NCI-H460 (cell line): ENCODE results near the gene CNRIP1. TPM values are rescaled to one million over a fixed set of nuclear protein-coding genes. Genes with fewer than 3 reads are reported as not detected.
"Not testable (repeated sequence)": the region's sequence is repeated elsewhere in the genome, so short reads cannot be mapped to it uniquely, and the experiment has no call there.

Source experiments
- DNase-seq: peaks from one replicate; pipeline ENCODE4 v3.0.0-alpha.2; 2016; ENCODE audit warnings: low read depth; ENCODE audit errors: extremely low read depth
- total RNA-seq: library from RNA; depleted of rRNA; stranded (reverse); fragments of >200 nt; shearing (Covaris generic); gene quantifications from 2 replicates; pipeline ENCODE4 v1.2.3, GENCODE V29; 2014

The CNRIP1 gene
- total RNA-seq, 1 experiment from 2014 or later = 7.3 TPM

DNA sequence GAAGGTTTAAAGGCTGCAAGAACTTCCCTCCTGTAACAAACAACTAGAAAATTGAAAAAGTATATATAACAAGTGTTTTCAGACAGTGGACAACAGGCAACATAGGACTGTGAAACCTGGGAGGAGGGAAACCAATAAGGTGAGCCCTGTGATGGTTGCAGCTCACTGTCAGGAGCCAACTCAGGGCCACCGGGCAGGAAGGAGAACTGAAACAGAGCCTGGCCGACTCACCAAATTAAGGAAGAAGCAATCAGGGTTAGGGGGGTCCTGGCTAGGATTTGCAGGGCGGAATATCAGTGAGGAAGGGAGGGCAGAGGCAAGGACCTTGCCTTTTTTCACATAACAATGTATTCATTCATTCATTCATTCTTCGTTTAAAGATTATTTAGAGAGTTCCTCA lies 21.8 kb upstream of the CNRIP1 start:
- no peak for DNase-seq

DNA sequence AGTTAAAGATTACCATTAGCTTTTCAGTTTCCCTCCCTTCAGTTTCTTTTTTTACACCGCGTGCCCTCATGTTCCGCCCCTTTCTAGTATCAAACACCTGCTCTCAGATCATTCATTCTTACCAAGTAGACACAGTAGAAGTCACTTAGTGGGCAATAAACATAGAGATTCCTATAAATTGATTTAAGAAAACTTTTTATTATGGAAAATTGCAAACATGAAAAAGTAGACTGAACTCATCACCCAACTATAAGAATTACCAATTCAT lies 21.2 kb upstream of the CNRIP1 start:
- no peak for DNase-seq

DNA sequence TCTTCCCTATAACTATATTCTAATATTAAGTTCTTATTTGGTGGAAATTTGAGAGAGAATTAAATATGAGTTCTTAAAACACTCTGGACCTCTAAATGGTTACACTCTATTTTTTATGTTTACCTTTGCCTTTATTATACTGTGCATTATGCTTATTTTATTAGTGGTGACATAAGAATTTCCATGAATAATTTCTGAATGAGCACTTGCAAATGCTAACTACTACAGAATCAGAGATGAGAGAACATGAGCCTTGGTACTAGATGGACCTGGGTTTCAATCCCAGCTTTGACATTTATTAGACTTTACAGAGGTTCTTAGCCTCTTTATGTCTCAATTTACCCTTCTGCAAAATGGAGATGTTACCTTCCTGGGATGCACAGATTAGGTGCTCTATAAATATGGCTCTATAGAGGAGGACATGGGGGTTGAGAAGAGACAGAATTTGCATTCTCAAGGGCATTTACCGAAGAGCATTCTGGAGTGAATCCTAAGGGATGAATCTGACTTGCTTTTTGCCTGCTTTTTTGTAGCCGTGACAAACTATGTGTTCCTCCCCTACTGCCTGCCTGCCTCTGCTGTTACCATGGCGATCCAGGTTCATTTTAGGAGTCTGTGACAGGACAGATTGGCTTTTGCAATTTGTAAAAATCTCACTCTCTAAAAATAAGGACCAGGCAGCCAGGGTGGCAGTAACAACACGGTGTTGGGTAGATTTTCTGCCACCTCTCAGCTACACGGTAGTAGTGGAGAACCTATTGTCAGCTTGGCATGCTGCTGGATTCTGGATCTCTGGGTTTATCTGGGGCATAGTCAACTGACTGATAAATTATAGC lies 20.7 kb upstream of the CNRIP1 start:
- DNase-seq = no peak

DNA sequence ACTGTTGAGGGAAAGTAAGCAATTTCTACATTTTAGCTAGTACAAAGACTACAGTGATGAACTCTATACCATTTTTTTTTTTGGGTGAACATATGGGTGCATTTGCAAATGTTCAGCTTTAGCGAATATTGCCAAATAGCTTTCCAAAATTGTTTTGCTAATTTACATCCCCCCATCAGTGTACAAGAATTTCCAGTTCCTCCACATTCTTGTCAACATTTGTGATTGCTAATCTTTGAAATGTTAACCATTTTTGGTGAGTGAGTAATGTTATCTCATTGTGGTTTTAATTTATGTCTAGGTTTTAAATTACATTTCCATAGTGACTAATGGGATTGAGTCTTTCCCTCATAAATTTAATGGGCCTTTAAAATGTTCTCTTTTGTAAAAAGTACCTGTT lies 16.4 kb upstream of the CNRIP1 start:
- no peak for DNase-seq

DNA sequence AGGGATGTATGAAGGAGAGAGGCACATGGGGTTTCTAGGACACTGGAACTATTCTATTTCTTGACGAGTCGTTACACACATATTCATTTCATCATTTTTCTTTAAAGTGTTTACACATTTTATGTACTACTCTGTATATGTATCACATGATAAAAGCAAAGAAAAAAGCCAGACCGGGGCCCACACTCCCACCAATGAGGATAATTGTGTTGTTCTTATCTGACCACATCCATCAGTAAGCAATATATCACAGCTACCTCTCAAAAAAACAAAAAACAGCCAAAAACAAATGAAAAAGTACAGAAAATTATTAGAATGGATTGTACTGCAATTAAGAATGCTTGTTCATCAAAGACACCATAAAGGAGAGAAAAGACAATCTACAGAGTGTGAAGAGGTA lies 14.2 kb upstream of the CNRIP1 start:
- no peak for DNase-seq

DNA sequence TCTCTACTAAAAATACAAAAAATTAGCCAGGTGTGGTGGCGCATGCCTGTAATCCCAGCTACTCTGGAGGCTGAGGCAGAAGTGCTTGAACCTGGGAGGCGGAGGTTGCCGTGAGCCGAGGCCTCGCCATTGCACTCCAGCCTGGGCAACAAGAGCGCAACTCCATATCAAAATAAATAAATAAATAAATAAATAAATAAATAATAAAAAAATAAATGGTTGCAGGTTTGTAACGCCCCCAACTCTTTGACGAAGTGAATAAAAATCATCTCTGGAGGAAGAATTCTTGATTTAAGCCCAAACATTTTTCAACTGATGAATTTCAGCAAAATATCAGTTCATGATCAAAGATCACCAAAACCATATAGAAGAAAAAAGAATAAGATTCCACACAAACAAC lies 13.3 kb upstream of the CNRIP1 start:
- DNase-seq = no peak

DNA sequence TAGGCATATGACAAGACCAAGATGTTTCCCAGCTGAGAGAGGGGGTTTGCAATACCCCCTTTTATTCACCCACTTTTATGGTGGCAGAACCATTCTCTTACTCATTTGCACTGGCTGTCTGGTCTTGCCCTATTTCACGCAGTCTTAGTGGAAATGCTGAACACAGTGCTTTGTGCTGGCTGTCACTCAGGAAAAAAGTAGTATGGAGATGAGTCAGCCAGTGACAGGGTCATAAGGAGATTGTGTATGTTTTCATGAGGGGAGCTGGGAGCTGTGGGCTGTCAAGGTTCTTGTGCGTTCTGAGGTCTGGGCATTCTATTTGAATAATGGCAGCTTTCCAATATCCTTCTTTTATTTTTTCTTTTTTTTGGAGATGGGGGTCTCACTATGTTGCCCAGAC lies 10.9 kb upstream of the CNRIP1 start:
- no peak for DNase-seq

DNA sequence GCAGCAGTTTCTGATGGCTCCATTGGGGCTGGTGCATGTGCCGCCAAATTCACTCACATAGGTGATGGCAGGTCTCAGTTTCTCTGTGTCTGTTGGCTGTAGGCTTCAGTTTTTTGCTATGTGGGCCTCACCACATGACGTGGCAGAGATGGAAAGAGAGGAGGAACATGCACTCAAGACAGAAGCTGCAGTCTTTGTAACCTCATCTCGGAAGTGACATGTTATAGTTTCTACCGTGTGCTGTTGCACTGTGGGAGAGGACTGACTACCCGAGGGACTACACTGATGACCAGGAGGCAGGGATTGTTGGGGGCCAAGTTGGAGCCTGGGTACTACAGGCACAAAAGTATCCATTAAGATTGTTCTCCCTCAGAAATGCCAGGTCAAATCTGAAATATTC lies 9.2 kb upstream of the CNRIP1 start:
- no peak for DNase-seq

DNA sequence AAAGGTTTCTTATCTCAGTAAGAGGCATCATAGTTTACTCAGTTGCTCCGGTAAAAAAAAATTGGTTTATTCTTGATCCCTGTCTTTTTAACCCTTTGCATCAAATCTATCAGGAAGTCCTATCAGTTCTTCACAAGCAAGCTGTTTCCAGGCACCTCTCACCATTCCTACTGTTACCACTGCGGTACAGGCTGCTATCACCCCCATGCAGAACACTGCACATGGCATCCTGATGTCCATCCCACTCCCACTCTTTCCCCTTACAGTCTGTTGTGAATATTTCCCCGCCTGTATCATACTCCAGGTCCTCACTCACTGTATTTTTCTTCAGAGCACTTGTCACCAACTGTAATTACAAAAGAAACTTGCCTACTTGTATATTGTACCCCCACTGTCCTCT lies 5.3 kb upstream of the CNRIP1 start:
- no peak for DNase-seq

DNA sequence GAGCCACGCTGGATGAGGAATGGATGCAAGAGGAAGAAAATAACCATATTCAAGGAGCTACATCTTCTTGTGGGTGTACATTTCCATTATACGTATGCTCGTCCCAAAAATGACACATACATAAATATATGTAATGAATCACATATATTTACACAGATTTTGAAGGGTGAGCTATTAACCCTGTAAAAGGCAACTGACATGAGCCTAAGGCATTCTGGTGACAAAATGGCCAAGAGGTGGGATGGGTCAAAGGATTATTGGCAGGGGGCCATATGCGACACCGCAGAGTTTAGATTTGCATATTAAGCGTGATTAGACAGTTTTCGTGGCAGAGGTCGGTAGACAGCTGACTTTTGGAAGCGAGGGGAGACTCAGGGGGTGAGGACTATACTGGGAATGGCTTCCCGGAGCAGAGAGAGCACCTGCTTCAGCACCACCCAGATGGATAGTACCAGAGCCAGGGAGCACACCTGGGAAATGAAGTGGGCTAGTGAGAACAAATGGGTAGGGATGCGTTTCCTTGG lies 431 bp upstream of the CNRIP1 start:
- DNase-seq = peak; percentile 13

DNA sequence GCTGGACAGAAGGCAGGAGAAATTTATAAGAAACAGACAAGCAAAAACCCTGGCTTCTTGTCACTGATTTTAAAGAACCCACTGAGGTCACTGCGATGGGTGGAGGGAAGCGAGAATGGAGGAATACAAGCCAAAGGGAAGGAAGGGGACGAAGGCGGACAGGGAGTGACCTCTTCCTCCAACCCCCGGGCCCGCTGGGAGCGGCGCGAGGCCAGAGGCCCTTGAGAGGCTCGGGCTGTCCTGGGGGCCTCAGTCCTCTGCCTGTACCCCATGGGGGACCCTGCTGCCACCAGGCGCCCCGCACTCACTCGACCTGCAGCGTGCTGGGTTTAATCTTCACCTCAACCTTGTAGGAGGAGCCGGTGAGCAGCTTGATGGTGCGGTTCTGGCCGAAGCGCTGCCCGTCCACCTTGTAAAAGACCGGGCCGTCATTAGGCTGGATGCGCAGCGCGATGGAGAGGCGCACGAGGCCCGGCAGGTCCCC lies 793 bp downstream of the CNRIP1 start:
- no peak for DNase-seq

DNA sequence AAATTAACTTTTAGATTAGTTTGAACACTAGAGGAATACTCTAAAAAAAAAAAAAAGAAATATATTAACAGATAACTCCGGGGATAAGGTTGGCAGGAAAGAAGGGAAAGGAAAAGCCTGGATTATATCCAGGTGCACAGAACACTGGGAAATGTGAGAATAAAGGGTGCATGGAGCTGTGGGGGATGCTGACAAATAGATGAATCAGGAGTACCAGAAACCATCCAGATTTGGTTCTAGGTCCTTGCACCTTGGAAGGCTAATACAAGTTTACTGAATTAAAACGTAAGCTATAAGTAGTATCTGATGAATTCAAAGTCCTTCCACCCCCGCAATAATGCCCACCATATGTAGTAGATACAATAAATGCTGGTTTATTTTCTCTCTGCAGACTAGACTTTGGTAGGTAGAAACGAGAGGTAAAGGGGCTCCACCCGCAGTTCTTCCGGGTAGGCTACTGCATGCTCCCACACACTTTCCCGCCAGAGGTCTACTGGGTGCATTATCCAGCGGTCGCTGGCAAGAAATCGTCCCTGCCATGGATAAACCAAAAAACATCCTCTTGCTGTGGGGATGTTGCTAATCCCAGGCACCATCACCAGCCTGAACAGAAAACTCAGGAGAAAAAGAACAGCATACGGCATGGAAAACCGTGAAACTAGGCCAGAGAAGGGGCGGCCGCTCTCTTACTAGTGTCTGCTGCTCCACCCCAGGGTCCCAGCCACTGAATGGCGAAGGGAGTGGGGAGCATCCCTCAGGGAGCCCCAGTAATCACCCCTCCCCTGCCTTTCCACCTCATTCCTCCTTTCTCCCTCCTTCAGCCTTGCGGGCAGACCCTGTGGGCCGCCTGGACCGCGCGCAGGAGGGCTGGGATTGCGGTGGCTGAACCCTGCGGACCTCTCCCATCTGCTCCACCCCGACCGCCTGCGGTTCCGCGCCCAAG lies 1.5 kb downstream of the CNRIP1 start:
- DNase-seq = no peak

DNA sequence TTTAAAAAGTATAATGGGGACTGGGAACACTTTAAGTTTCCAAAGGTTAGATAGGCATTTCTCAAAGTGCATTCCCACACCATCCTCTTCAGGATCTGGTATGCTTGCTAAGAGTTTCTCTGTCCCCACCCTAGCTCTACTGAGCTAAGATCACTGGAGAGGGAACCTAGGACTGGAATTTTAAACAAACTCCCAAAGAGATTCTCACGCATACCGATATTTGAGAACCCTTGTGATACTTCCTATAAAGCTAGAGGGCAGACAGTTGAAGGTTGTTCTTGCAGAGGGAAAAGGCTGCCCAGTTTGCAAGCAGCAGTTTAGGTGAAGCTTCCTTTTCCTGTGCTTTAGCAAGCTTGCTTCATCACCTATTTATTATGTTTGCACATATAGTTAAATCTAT lies 3.6 kb downstream of the CNRIP1 start:
- DNase-seq = no peak

DNA sequence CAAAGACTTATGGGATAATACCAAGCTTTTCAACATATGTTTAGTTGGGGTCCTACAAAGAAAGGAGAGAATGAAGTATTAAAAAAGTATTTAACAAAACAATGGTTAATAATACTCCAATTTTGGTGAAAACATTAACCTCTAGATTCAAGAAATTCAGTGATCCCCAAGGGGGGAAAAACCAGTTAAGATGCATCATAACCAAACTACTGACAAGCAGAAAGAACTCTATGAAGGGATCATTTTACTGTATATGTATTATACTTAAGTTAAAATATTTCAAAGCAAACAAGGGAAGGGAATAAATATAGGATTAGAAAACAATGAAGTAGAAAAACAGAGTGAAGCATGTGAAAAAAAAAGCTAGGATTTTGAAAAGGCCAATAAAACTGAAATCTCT lies 8.7 kb downstream of the CNRIP1 start:
- no peak for DNase-seq

DNA sequence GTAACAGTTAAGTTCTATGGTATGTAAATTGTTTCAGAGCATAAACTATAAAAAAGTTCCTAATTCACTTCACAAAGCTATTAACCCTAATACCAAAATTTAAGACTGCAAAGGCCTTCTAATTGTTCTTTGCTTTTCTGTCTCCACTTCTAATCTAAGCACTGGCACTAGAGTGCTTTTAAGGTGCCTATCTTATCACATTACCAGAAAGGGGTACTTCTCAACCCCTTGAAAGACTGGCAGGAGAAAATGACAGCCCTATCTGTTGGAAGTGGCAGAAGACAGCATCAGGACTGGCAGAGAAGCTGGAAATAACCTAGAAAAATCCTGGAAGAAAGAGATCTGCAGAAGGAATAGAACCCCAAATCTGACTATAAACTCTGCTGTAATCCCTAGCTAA lies 10.3 kb downstream of the CNRIP1 start:
- no peak for DNase-seq

DNA sequence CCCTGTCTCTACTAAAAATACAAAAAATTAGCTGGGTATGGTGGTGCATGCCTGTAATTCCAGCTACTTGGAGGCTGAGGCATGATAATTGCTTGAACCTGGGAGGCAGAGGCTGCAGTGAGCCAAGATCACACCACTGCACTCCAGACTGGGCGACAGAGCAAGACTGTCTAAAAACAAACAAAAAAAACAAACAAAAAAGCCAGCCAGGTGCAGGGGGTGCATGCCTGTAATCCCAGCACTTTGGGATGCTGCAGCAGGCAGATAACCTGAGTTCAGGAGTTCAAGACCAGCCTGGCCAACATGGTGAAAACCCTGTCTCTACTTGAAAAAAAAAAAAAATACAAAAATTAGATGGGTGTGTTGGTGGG lies 15.9 kb downstream of the CNRIP1 start:
- DNase-seq = not testable (repeated sequence)

DNA sequence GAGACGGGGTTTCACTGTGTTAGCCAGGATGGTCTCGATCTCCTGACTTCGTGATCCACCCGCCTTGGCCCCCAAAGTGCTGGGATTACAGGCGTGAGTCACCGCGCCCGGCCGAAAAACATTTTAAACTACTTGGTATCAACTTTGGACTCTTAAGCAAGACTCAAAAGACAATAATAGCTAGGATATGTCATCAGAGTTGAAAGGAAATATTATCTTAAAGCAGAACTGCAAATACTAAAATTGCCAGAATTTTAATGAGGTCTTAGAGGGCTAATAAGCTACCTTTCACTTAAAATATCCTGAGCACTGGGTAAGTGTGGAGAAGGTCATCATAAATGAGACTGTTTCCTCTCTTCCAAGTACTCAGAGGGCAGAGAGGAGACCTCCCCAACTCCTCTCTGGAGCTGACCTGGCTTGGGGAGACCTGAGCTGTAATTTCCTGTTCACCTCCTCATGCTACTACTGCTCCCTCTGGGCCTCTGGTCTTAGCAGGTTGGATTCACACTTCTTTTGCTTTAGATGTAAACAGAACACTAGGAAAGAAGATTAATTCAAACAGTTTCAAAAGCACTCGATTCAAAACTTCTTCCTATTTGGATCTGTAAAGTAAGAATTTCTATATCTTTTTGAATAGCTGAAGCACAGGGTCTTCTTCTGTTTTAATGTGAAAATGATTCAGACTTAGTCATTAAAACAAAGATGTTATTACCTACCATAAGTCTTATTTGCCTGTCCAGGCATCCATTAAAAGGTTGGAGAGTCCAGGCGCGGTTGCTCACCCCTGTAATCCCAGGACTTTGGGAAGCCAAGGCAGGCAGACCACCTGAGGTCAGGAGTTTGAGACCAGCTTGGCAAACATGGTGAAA lies 16.5 kb downstream of the CNRIP1 start:
- DNase-seq = no peak

DNA sequence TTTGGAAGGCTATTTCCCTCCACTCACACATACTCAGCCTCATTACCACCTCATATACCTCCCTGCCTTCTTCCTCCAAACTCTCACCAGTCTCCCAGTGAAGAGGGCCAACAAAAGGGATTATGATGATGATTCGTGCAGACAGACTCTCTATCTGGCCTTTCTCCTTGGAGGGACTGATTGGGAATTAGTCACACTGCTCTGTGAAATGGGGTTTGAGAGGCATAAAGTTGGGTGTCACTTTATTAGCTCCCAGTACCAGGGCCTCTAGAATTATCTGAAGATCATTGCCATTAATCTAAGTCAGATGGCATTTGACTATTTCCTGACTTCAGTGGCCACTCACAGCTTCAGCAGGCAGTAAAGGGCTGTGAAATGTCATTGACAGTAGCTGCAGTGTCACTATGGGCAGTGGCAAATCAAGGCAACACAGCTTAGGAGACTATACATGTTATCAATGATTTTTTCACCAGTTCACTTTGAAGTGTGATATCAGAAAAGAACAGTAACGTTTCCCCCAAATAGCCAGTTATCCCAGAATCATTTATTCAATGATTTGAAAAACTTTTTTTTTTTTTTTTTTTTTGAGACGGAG lies 17.4 kb downstream of the CNRIP1 start:
- no peak for DNase-seq

DNA sequence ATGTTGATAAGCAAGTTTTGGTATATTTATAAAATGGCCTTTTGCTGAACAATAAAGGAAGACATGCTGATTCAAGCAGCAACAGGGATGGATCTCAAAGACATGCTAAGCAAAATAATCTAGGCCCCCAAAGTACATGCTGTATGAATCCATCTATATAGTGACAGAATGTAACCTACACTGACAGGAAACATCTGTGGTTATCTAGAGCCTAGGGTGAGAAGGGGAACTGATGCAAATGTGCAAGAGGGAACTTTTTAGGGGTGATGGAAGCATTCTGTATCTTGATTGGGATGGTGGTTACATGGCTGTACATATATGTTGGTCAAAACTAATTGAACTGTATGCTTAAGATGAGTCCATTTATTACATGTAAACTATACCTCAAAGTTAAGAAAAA lies 24.2 kb downstream of the CNRIP1 start:
- no peak for DNase-seq

DNA sequence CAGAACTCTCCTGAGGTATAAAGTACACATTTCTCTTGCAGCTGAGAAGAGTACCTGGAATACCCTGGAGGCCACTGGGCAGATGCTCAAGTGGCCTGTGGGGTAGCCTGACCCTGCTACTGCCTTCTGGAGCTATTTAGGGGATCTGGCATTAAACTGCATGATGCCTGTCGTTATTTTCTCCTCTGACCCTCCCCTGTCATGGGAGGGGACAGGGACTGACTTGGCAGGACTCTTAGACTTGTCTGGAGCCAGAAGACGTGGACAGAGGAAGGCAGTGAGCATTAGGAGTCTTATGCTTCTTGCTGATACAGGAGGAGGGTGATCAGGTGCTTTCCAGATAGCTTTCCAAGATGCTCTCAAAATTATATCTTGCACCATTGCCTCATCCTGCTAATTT lies 24.8 kb downstream of the CNRIP1 start:
- no peak for DNase-seq
